Activated gamma-delta T cell (primary cell): ENCODE results near the gene SORD.
"Not testable (repeated sequence)": the region's sequence is repeated elsewhere in the genome, so short reads cannot be mapped to it uniquely, and the experiment has no call there.

Experiments
- DNase-seq: peaks from one replicate; lab custom pipeline; 2025; lab: John Stamatoyannopoulos, UW

SORD gene

DNA sequence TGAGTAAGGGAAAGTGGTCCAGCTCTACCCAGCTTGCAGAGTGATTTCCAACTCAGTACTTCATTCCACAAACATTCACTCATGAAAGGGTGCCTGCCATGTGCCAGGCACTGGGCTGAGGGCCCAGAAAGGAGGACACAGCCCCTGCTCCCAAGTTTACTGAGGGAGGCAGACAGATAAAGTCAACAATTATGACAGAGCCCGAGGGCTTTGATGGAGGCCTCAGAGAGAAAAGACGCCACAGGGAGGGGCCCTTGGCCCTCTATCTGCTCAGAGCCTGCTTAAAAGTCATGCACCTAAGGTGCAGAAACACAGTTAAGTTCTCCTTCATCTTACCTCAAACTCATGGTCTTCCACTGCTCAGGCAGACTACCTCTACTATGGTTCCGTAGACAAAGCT is 1.7 kb downstream of the SORD start:
- DNase-seq = not testable (repeated sequence)

DNA sequence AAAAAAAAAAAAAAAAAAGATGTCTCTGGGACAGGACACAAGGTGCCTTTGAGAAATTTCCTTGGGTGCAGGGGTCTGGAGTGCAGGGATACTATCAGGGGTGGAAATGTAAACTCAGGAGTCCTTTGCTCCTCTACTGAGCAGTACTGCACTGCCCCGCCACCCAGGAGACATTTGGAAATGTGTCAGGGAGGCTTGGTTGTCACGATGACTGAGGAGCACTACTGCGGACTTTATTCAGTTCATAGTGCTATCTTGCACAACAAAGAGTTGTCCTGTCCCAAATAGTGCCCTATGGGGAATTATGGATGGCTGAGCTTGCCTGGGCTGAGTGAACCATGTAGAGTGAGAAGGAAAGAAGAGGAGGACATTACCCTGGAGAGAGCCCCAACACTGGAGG is 2.6 kb downstream of the SORD start:
- DNase-seq = not testable (repeated sequence)

DNA sequence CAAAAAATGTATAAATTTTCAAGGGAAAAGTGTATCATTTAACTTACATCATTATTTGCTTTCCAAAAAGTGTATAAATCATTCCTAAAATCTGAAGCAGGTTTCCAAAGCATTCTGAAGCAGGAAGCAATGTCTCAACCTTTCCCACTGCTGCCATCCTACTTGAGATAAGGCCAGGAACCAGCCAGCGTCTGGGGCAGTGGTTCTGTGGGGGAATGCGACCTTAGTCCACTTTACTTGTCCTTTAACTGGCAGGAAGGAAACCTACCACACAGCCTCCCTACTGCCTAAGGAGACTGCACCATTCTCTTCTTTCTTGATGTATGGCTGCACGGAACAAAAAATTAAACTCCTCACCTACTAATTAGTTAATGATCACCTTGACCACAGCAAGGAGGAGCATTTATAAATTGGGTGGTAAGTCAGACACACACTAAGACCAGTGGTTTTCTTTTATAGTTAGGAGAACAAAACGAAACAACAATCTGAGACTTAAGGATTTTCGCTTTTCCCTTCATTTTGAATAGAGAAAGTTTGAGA is 3.7 kb downstream of the SORD start:
- DNase-seq = no peak

DNA sequence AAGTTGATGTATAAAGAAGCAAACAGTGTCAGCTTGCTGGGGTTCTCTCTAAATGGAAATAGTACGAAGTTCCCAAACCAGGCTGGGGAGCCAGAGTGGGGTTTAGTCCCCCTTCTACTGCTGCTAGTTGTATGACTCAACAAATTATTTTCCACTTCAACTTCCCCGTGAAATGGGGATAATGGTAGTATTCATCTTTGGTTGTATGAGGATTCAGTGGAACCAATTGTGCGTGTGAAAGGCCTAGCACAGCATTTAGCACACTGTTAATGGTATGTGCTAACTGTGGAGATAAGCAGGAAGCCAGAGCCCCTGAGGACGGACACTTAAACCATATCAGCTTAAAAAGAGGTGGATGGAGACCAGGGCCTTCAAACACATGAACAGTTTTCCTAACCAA is 4.2 kb downstream of the SORD start:
- no peak for DNase-seq

DNA sequence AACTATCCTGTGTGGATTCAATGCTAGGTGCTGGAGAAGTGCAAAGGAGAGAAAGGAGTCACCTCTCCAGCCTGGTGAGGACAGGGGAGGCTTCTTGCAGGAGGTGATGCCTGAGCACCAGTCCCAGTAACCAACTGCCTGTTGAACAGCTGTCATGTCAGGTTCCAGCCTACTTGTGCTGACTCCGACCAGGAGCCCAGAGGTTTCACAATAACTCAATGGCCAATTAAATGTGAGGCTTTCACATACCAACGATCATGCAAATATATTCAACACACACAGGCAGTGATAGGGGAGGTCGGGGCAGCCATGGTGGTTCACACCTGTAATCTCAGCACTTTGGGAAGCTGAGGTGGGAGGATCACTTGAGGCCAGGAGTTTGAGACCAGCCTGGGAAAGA is 7.7 kb downstream of the SORD start:
- DNase-seq = no peak

DNA sequence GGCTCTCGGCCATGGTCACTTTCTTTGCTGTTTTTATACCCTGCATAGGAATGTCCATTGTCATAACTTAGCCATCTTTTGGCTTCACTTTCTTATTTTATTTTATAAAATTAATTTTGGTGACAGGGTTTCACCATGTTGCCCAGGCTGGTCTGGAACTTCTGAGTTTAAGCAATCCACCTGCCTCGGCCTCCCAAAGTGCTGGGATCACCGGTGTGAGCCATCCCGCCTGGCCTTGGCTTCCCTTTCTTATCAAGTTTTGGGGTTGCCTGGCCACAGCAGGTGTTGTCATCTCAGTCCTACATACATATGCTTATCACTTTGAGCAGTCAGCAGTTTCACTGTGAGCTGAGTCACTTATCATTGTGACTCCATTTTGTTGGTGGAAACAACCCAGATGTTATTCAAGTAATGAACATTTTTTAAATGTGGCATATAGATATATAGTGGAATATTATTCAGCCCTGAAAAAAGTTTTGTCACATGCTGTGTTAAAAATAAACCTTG is 8.6 kb downstream of the SORD start:
- not testable (repeated sequence) for DNase-seq

DNA sequence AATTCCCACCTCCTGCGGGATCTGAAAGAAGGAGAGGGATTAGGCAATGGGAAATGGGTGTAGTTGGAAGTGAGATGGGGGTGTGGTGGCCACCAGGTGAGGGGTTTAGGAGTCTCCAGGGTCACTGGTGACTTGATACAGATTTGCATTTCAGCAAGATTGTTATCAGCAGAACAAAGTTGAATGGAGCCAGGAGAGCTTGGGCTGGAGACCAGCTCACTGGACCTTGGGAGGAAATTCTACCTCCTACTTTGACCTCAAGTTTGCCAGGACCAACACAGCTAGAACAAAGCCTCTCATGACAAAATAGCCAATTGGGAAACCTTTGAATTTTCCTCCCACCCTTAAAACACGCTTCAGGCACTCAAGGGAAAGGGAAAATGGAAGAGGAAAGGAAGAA is 9.5 kb downstream of the SORD start:
- not testable (repeated sequence) for DNase-seq

DNA sequence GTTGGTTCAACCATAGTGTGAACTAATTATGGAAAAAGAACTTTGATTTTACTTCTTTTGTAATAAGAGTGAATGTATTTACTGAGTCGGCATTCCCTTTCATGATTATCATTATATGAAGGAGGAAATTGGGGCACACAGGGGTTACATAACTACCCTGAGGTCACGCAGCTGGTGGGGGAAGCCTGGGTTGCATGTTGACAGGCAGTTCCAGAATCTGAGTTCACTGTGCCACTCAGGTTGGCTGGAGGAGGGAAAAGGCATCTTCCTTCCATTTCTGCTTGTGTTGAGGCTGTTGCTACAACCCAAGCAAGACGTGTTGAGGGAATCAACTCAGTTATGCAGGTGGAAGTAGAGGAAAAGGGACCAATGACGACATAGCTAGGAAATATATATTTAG is 11.1 kb downstream of the SORD start:
- DNase-seq = not testable (repeated sequence)

DNA sequence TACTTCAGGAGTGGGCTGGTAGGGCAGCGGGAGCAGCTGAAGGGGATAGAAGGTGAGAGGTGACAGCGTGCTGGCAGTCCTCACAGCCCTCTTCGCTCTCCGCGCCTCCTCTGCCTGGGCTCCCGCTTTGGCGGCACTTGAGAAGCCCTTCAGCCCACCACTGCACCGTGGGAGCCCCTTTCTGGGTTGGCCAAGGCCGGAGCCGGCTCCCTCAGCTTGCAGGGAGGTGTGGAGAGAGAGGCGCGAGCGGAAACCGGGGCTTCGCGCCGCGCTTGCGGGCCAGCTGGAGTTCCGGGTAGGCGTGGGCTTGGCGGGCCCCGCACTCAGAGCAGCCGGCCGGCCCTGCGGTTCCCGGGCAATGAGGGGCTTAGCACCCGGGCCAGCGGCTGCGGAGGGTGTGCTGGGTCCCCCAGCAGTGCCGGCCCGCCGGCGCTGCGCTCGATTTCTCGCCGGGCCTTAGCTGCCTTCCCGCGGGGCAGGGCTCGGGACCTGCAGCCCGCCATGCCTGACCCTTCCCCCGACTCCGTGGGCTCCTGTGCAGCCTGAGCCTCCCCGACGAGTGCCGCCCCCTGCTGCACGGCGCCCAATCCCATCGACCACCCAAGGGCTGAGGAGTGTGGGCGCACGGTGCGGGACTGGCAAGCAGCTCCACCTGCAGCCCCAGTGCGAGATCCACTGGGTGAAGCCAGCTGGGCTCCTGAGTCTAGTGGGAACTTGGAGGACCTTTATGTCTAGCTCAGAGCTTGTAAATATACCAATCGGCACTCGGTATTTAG is 11.8 kb downstream of the SORD start:
- not testable (repeated sequence) for DNase-seq

DNA sequence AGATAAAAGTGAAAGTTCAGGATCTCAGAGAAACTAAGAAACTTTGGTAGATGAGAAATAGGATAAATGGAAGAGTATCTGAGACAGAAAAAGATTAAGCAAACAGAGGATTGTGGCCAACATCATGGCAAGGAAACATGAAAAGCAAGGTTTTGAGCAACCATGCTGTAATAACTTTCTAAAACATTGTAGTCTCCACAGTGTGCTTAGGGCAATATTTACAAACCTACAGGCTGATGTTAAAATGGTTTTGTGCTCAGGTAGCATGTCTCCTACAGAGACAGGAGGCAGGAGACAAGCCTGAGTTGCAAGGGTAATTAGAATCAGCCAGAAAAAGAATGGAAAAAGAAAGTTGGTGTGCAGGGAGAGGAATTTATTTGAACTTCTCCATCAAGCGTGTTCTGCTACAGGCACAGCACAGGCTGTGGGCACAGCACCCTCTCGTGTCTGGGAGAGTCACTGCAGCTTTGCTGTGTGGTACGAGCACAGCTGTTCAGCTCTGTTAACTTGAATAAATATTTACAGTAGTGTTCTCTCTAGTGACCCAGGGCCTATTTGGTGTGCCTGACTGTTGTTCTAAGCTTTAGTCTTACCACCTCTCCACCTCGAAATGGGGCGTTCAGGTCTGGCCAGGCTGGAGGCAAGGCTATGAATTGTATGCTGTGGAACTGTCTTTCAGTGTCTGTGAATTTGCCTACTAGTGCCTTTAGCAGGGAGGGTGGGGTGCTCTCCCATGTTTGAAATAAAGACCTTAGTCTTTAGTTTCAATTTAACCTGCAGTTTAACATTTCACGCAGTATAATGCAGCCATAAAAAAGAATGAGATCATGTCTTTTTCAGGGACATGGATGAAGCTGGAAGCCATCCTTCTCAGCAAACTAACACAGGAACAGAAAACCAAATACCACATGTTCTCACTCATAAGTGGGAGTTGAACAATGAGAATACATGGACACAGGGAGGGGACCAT is 14.1 kb downstream of the SORD start:
- not testable (repeated sequence) for DNase-seq

DNA sequence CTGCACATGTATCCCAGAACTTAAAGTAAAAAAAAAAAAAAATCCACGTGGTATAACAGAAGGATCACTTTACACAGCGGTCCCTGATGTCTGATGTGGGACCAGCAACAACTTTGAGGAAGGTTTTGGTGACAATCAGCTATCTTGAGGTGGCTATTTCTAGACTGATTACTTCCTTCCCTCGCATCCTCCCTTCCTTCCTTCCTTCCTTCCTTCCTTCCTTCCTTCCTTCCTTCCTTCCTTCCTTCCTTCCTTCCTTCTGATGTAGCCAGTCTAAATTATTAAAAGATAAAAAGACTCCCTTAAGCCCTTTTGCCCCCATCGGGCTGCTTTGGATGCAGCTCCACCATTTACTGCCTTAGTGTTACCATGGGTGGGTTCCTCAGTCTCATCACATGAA is 14.9 kb downstream of the SORD start:
- no peak for DNase-seq

DNA sequence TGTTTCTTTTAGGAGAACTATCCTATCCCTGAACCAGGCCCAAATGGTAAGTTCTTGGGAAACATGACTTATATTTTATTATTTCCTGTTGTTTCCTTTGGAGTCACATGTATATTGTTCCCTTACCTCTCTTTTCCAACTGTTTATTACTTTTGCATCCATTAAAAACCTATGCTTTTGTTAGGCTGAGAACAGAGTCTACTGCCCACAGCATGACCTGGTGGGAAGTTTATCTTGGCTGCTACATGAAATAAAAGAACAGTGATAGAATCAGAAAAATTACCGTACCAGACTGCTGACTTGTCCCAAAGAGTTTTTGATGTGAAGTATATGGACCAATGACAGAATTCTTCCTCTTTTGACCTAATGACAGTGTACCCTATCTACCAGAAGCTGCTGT is 17.4 kb downstream of the SORD start:
- not testable (repeated sequence) for DNase-seq

DNA sequence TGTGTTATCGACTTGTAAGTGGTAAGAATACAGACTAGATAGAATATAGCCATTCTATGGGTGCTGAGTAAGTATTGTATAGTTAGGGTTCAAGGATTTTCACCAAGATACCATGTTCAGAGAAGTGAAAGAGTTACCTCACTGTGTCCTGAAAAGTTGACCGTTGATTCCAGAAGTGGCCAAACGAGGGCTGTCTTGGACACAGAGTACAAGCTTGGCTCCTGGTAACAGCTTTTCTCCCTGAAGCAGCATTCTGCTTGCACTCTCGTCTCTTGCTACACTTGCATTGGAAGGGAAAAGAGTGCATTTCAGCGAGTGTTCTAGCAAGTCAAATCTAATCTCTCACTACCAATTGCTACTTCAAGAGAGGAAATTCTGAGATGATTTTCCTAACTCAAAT is 18.5 kb downstream of the SORD start:
- not testable (repeated sequence) for DNase-seq

DNA sequence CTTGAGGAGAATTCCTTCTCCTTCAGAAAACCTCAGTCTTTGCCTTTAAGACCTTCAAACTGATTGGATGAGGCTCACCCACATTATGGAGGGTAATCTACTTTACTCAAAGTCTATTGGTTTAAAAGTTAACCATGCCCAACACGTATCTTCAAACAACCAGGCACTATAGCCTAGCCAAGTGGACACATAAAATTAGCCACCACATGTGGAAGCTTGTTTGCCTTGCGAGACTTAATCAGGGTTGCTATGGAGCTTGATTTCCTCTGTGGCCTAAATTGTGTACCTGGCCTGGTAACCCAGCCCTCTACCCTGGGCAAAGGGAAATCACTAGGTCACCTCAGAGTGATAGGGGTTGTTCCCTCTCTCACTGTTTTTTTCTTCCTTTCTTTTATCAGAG is 19.9 kb downstream of the SORD start:
- not testable (repeated sequence) for DNase-seq

DNA sequence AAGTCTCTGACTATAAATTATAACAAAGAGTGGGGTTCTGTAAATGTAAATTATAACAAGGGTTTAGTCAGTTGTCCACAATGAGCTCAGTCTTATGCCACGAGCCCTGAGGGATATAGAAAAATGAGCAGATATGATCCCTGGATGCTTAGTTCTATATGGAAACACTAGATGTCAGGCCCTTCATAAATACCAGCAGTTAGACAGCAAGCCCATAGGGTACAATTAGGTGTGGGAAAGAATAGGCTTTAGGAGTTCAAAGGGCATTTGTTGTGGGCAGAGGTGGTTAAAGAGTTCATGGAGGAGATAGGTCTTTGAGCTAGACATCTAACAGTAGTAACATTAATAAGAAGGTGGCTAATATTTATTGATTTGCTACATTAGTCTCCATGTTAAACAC is 21.3 kb downstream of the SORD start:
- not testable (repeated sequence) for DNase-seq

DNA sequence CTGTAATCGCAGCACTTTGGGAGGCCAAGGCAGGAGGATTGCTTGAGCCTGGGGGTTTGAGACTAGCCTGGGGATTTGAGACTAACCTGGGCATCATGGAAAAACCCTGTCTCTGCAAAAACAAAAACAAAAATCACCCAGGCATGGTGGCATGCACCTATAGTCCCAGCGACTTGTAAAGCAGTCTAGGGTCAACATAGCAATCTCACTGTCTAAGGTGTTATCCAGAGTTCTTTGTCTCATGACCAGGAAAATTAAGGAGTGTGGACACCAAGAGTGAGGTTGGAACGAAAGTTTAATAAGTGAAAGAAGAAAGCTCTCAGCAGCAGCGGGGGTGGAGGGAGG is 25.4 kb downstream of the SORD start:
- DNase-seq = not testable (repeated sequence)

DNA sequence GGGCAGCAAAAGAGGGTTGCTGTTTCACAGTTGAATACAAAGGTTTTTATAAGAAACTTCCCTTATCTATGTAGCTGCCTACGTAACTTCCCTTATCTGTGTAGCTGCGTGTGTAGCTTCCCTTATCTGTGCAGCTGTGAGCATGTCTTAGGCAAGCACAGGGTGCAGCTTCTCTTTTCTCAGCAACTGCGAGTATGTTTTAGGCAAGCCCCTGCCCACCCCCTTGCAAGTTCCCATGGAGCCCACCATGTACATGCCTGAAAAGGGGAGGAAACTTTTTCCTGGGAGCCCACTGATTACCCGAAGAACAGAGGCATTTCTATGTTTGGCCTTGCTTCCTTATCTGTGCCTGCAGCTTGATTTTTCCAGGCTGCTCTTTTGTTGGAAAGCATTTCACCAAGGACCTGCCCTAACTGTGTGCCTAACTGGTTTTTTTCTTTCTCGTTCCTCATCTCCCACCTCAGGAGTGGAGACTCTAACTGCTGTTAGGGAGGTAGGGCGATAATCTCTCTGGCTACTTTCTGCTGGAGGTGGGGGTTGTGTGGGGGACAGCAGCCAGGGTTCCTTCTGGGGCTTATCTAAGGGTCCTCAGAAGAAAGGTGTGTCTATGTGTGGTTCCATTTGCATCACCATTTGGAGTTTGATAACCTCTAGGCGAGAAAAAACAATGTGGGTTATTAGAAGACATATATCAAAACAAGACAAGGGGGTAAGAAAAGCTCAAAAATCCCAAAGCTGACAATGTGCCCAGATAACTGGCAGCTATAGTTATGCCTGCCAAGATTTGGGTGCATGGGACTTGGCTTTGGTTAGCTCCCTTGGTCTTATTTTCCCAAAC is 26.0 kb downstream of the SORD start:
- no peak for DNase-seq

DNA sequence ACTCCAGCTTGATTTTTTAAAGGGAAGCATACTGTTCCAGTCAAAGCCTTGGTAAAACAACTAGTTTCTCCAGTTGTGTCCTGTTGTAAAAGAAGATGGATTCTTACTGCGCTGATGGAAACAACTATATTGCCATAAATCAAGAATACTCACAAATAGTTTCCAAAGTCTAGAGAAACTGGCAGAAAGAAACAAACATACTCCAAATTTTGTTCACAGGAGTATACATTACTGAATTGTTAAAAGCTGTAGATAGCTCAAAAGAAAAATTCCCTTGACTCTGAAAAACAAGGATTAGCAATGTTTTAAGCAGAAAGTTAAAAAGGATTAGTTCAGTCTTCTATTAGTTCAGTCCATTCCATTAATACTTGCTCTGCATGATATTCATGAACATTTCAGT is 27.6 kb downstream of the SORD start:
- DNase-seq = no peak

DNA sequence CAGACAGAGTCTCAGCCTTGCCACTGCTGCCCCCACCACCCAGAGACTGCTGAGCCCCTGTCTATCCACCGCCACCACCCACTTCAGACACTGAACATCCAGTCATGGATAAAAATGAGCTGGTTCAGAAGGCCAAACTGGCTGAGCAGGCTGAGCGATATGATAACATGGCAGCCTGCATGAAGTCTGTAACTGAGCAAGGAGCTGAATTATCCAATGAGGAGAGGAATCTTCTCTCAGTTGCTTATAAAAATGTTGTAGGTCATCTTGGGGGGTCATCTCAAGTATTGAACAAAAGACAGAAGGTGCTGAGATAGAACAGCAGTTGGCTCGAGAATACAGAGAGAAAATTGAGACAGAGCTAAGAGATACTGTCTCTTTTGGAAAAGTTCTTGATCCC is 29.7 kb downstream of the SORD start:
- DNase-seq = not testable (repeated sequence)

DNA sequence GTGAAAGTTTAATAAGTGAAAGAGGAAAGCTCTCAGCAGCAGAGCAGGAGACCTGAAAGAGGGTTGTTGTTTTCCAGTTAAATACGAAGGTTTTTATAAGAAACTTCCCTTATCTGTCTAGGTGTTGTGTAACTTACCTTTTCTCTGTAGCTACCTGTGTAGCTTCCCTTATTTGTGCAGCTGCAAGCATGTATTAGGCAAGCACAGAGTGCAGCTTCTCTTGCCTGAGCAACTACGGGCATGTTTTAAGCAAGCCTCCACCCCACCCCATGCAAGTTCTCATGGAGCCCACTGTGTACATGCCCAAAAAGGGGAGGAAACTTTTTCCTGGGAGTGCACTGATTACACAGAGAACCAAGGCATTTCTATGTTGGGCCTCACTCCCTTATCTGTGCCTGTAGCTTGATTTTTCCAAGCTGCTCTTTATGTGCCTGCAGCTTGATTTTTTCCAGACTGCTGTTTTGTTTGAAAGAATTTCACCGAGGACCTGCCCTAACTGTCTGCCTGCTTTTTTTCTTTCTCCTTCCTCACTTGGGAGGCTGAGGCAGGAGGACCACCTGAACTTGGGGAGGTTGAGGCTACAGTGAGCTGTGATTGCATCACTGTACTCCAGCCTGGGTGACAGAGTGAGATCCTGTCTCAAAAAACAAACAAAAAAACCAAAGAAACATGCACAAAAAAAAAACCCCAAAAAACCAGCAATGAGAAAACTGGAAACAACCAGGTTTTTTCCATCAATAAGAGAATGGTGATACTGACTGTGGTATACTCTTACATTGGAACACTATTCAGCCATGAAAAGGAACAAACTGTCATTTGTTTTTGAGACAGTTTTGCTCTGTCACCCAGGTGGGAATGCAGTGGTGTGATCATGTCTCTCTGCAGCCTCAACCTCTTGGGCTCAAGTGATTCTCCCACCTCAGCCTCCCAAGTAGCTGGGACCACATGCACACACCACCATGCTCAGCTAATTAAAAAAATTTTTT is 36.0 kb downstream of the SORD start:
- not testable (repeated sequence) for DNase-seq
